Cardiac muscle cell (in vitro differentiated cells and primary cell): ENCODE measurements around the gene ACYP2. TPM values are rescaled to one million over a fixed set of nuclear protein-coding genes. Genes with fewer than 3 reads are reported as not detected.
A peak's percentile ranks its signal among the peaks of the same experiment; 100 is the strongest.

Experiments used
- DNase-seq, 2 donors: peaks; one replicate each; pipeline versions ENCODE4 v3.0.0 to v3.0.0-alpha.2; 2010 to 2017; ENCODE audit warnings: low read depth in 1 of 2, low spot score in 1 of 2
- H3K27ac ChIP-seq: fragments of 200-600 bp; sonication (generic); 2 replicates; pipeline ENCODE4 v1.5.1; 2016
- H3K27me3 ChIP-seq: fragments of 200-600 bp; sonication (generic); 2 replicates; pipeline ENCODE4 v1.6.0; 2016; ENCODE audit warnings: control low read depth
- H3K36me3 ChIP-seq: fragments of 200-600 bp; sonication (generic); 2 replicates; pipeline ENCODE4 v1.5.1; 2016; ENCODE audit warnings: control low read depth
- H3K4me1 ChIP-seq: fragments of 200-600 bp; sonication (generic); 2 replicates; pipeline ENCODE4 v1.8.1; 2017; ENCODE audit warnings: low read depth, mild to moderate bottlenecking, mixed run types
- H3K4me3 ChIP-seq: fragments of 200-600 bp; sonication (generic); 2 replicates; pipeline ENCODE4 v1.5.1; 2016; ENCODE audit warnings: mild to moderate bottlenecking
- H3K9me3 ChIP-seq: fragments of 200-600 bp; sonication (generic); 2 replicates; pipeline ENCODE4 v1.5.1; 2017; ENCODE audit warnings: low read depth, mild to moderate bottlenecking, control low read depth
- polyA plus RNA-seq: library from polyadenylated mRNA; unstranded; fragments of >200 nt; fragmentation: Nextera tagmentation; extraction: Ambion mirVana; gene quantifications from 2 replicates; pipeline ENCODE4 v1.2.1, GENCODE V29; 2016
- total RNA-seq: library from RNA; depleted of rRNA; stranded (reverse); fragments of >200 nt; gene quantifications from 2 replicates; pipeline ENCODE4 v1.2.3, GENCODE V29; 2016
- TF ChIP-seq, protein P1 (sequence below): IDR thresholded peaks from 2 replicates; pipeline ENCODE4 v1.5.1; 2012; ENCODE audit warnings: low read depth, mild to moderate bottlenecking, low read length

Gene ACYP2
- total and polyA plus RNA-seq, 2 experiments from 2014 or later = 12.6 to 46.8 TPM

DNA sequence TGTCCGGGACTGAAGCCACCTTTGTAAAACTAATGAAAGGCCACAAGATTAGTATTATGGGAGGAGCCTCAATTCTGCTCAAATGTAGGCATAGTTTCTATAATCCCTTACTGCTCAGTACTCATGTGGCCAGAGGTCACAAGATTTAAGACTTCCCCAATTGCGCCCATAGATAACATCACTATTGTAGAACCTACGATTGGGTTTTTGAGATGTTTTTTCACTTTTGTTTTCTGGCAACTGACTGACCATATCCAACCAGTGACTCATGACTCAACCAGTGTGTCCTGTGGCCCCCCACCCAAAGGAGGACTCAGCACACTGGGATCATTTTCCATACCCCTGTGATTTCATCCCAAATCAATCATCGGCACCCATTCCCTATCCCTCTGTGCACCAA lies 155.8 kb downstream of the ACYP2 start:
- no peaks in the 10 kb centered on the region for H3K9me3 ChIP-seq
- H3K4me3 ChIP-seq = no peak overlapping the region
- H3K36me3 ChIP-seq = no peaks in the 10 kb centered on the region
- DNase-seq = no peak
- no peak overlapping the region for H3K27ac ChIP-seq
- no peaks in the 10 kb centered on the region for H3K4me1 ChIP-seq
- TF ChIP-seq, protein P1, sequence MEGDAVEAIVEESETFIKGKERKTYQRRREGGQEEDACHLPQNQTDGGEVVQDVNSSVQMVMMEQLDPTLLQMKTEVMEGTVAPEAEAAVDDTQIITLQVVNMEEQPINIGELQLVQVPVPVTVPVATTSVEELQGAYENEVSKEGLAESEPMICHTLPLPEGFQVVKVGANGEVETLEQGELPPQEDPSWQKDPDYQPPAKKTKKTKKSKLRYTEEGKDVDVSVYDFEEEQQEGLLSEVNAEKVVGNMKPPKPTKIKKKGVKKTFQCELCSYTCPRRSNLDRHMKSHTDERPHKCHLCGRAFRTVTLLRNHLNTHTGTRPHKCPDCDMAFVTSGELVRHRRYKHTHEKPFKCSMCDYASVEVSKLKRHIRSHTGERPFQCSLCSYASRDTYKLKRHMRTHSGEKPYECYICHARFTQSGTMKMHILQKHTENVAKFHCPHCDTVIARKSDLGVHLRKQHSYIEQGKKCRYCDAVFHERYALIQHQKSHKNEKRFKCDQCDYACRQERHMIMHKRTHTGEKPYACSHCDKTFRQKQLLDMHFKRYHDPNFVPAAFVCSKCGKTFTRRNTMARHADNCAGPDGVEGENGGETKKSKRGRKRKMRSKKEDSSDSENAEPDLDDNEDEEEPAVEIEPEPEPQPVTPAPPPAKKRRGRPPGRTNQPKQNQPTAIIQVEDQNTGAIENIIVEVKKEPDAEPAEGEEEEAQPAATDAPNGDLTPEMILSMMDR = no peak
- no peaks in the 10 kb centered on the region for H3K27me3 ChIP-seq

DNA sequence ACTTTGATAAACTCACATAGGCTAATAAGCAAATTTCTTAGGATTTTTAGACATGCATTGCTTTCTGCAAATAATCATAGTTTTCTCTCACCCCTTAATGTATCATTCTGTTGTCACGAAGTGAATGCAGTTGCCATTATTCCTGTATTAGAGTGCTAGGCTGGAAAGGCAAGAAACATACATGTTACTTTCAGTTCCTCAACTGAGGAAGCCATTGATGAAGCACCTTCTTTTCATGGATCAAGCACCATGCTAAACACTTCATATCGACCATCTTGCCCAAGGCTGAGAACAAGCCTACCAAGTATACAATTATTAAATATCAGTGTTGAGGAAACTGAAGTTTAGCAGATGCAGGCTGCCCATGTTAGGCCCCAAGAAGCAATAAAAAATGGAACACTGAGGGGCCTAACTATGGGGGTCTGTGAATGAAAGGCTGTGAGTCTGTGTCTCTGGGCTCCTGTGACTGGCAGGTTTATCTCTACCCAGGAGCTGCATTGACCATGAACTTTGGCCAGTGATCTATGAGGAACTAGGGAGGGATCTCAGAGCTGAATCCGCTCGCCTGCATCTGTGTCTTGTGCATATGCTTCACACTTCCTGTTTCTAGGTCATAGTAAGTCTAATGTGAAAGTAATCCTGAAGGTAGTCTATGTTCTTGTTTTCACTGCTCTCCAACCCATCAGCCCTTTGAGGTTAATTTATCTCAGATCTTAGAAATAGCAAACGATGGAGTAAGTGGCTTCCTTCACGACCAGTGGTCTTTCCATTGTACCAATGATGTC lies 156.6 kb downstream of the ACYP2 start:
- no peaks in the 10 kb centered on the region for H3K27me3 ChIP-seq
- no peaks in the 10 kb centered on the region for H3K4me1 ChIP-seq
- H3K36me3 ChIP-seq = no peaks in the 10 kb centered on the region
- DNase-seq = no peak
- TF ChIP-seq, protein P1 = no peak
- H3K4me3 ChIP-seq = no peak overlapping the region
- H3K27ac ChIP-seq = no peak overlapping the region
- no peaks in the 10 kb centered on the region for H3K9me3 ChIP-seq

DNA sequence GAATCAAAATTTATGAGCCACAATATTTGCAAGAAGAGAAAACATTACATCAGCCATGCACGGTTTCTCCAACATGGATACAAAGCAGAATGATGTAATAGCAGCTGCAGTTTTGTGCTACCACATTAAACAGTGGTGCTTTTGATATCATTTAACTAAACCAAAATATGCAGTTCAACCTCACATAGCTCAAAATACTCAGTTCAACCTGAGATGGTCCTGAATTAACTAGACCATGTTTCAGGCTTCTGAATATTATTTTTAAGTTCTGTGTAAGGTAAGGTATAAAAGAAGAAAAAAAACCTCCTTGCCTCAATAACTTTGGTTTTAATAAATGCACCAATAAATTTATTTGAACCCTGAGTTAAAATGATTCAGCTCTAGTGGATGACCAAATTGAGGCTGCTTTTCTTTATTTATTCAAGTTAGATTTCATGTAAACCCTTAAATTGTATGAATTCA lies 159.4 kb downstream of the ACYP2 start:
- Histone ChIP-seq H3K27me3 (no peaks in the 10 kb centered on the region), H3K36me3 (no peaks in the 10 kb centered on the region), H3K4me3 (no peak overlapping the region), H3K27ac (no peak overlapping the region), H3K9me3 (no peaks in the 10 kb centered on the region), H3K4me1 (no peaks in the 10 kb centered on the region)
- TF ChIP-seq, protein P1 = no peak
- DNase-seq = peak in 1 of 2 donors; percentile 79

DNA sequence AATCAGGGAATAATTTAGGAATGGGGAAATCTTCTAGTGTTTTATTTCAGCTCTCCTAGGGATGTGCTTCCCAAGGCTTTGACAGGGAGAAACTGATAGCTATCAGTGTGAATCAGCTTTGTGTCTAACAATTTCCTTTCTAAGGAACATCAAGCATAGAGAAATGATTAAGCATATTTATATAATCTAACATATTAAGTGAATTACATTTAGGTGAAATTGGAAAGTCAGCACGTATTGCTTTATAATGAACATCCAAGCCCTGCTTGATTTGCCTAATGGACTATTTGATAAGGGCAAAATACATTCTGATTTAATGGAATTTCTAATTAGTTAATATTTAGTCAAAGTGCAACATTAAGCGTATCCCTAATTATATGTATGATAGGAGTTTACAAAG lies 160.1 kb downstream of the ACYP2 start:
- H3K36me3 ChIP-seq = no peaks in the 10 kb centered on the region
- no peak overlapping the region for H3K4me3 ChIP-seq
- no peak overlapping the region for H3K27ac ChIP-seq
- H3K4me1 ChIP-seq = no peaks in the 10 kb centered on the region
- no peak for DNase-seq
- no peaks in the 10 kb centered on the region for H3K9me3 ChIP-seq
- TF ChIP-seq, protein P1 = no peak
- no peaks in the 10 kb centered on the region for H3K27me3 ChIP-seq

DNA sequence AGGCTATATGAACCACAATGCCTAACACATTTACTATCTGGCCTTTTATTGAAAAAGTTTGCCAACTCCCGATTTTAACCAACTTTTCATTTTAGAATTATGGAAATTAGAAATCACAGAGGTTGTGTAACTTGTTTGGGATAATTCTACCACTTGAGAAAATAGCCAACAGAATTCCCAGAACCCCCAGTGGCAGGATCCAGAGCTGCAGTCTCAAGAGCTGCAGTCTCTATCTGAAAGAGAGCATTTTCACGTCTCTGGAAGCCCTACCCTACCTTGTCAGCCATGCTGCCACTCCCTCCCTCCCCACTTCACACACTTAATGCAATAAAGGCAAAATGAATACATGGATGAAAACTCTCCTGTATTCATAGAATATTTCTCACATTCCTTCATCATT lies 164.0 kb downstream of the ACYP2 start:
- TF ChIP-seq, protein P1 = peak; percentile 21
- no peaks in the 10 kb centered on the region for H3K4me1 ChIP-seq
- peak in 1 of 2 donors; percentile 2 for DNase-seq

More for the DNA sequence above, 164.0 kb downstream of the ACYP2 start:
- H3K27ac ChIP-seq = no peak overlapping the region
- H3K27me3 ChIP-seq = no peaks in the 10 kb centered on the region
- H3K4me3 ChIP-seq = no peak overlapping the region
- H3K9me3 ChIP-seq = no peaks in the 10 kb centered on the region
- no peaks in the 10 kb centered on the region for H3K36me3 ChIP-seq
